ENCODE data around the gene PIP5K1B. TPM values are rescaled to one million over a fixed set of nuclear protein-coding genes. Genes with fewer than 3 reads are reported as not detected.

The PIP5K1B gene
- total RNA-seq, 1 experiment from 2014 or later: 0.16 TPM

GRCh38 chr9:68878450-68878849 is 173.4 kb downstream of the PIP5K1B start:
- BruUV-seq (replicated peaks): no TSS peak
- ChIA-PET CTCF (no interaction called here), POLR2A (no interaction called here)
- intact Hi-C loops (cut with micrococcal nuclease): no loop called here
- TF ChIP-seq CTCF (IDR thresholded peaks at IDR 0.05; ENCODE audit: unreplicated experiment): no peak
- no peaks in the 10 kb centered on the region for H3K9me3 Mint-ChIP-seq (ENCODE audit: unreplicated experiment)
- no peaks in the 10 kb centered on the region for H3K4me1 Mint-ChIP-seq (ENCODE audit: insufficient read depth, unreplicated experiment)
- no peaks in the 10 kb centered on the region for H3K36me3 Mint-ChIP-seq (ENCODE audit: insufficient read depth, unreplicated experiment)
- no peak for DNase-seq (ENCODE audit: unreplicated experiment)
- no peak overlapping the region for H3K4me3 Mint-ChIP-seq (ENCODE audit: unreplicated experiment)
- peaks cover 43% of the 10 kb centered on the region for H3K27me3 Mint-ChIP-seq (ENCODE audit: insufficient read depth, unreplicated experiment)
- H3K27ac Mint-ChIP-seq (ENCODE audit: low read depth, unreplicated experiment): no peak overlapping the region

- intact Hi-C loops (cut with micrococcal nuclease): no loop called here
- Mint-ChIP-seq H3K36me3 (ENCODE audit: insufficient read depth, unreplicated experiment) (no peaks in the 10 kb centered on the region), H3K9me3 (ENCODE audit: unreplicated experiment) (no peaks in the 10 kb centered on the region), H3K4me1 (ENCODE audit: insufficient read depth, unreplicated experiment) (no peaks in the 10 kb centered on the region), H3K27me3 (ENCODE audit: insufficient read depth, unreplicated experiment) (peaks cover 40% of the 10 kb centered on the region), H3K27ac (ENCODE audit: low read depth, unreplicated experiment) (no peak overlapping the region), H3K4me3 (ENCODE audit: unreplicated experiment) (no peak overlapping the region)
- no TSS peak for BruUV-seq (replicated peaks)
- TF ChIP-seq CTCF (IDR thresholded peaks at IDR 0.05; ENCODE audit: unreplicated experiment): no peak
- DNase-seq (ENCODE audit: unreplicated experiment): no peak
- POLR2A ChIA-PET: no interaction called here
- CTCF ChIA-PET: no interaction called here
Measured at GRCh38 chr9:68883224-68883623, 178.2 kb downstream of the PIP5K1B start.

- DNase-seq (ENCODE audit: unreplicated experiment): no peak
- TF ChIP-seq CTCF (IDR thresholded peaks at IDR 0.05; ENCODE audit: unreplicated experiment): no peak
- no TSS peak for BruUV-seq (replicated peaks)
- Mint-ChIP-seq H3K4me1 (ENCODE audit: insufficient read depth, unreplicated experiment) (no peaks in the 10 kb centered on the region), H3K27ac (ENCODE audit: low read depth, unreplicated experiment) (no peak overlapping the region), H3K36me3 (ENCODE audit: insufficient read depth, unreplicated experiment) (no peaks in the 10 kb centered on the region), H3K9me3 (ENCODE audit: unreplicated experiment) (no peaks in the 10 kb centered on the region), H3K4me3 (ENCODE audit: unreplicated experiment) (no peak overlapping the region), H3K27me3 (ENCODE audit: insufficient read depth, unreplicated experiment) (peaks cover 30% of the 10 kb centered on the region)
- ChIA-PET CTCF (interaction anchor here (0.5 kb wide), 1 partner anchor 62 kb away, joined by 3 read pairs; no protein-coding TSS in a partner anchor), POLR2A (no interaction called here)
- intact Hi-C loops (cut with micrococcal nuclease): no loop called here
Measured at GRCh38 chr9:68887232-68887631, 182.2 kb downstream of the PIP5K1B start.

GRCh38 chr9:68894502-68894901 is 189.5 kb downstream of the PIP5K1B start:
- Mint-ChIP-seq H3K27me3 (ENCODE audit: insufficient read depth, unreplicated experiment) (peaks cover 54% of the 10 kb centered on the region), H3K36me3 (ENCODE audit: insufficient read depth, unreplicated experiment) (no peaks in the 10 kb centered on the region), H3K9me3 (ENCODE audit: unreplicated experiment) (no peaks in the 10 kb centered on the region), H3K27ac (ENCODE audit: low read depth, unreplicated experiment) (no peak overlapping the region), H3K4me3 (ENCODE audit: unreplicated experiment) (no peak overlapping the region), H3K4me1 (ENCODE audit: insufficient read depth, unreplicated experiment) (no peaks in the 10 kb centered on the region)
- no peak for DNase-seq (ENCODE audit: unreplicated experiment)
- ChIA-PET CTCF (no interaction called here), POLR2A (no interaction called here)
- no peak for TF ChIP-seq CTCF (IDR thresholded peaks at IDR 0.05; ENCODE audit: unreplicated experiment)
- intact Hi-C loops (cut with micrococcal nuclease): no loop called here
- no TSS peak for BruUV-seq (replicated peaks)

All from MCF 10A (cell line).